ENCODE measurements around the gene HSD17B1.

- TF ChIP-seq CTCF (IDR thresholded peaks at IDR 0.05): no peak
- no peak for TF ChIP-seq POLR2A (IDR thresholded peaks at IDR 0.05)
Measured at GRCh38 chr17:42535155-42536047, 17.3 kb upstream of the HSD17B1 start.
